Uterus (tissue), 4 donors: ENCODE data around the gene DLK2. TPM values are rescaled to one million over a fixed set of nuclear protein-coding genes. Genes with fewer than 3 reads are reported as not detected.
"Not testable (repeated sequence)": the region's sequence is repeated elsewhere in the genome, so short reads cannot be mapped to it uniquely, and the experiment has no call there.

Experiments used
- DNase-seq, 2 donors: peaks; one replicate each; pipeline ENCODE4 v3.0.0-alpha.2; 2019 to 2020
- H3K27ac ChIP-seq, 2 donors: fragments of 200-600 bp; sonication (generic); 1 replicate in 1 of 2; 2 replicates in 1 of 2; pipeline ENCODE4 v1.5.1; 2016 to 2018
- H3K27me3 ChIP-seq, 2 donors: fragments of 200-600 bp; sonication (generic); one replicate each; pipeline ENCODE4 v1.5.1; 2018 to 2019; ENCODE audit warnings: control low read depth in 1 of 2
- H3K36me3 ChIP-seq, 2 donors: fragments of 200-600 bp; sonication (generic); one replicate each; pipeline ENCODE4 v1.5.1; 2019; ENCODE audit warnings: control low read depth in 1 of 2
- H3K4me1 ChIP-seq, 2 donors: fragments of 200-600 bp; sonication (generic); one replicate each; pipeline ENCODE4 v1.5.1; 2018 to 2019; ENCODE audit warnings: control low read depth in 1 of 2
- H3K4me3 ChIP-seq, 2 donors: fragments of 200-600 bp; sonication (generic); 1 replicate in 1 of 2; 2 replicates in 1 of 2; pipeline ENCODE4 v1.5.1; 2018 to 2019; ENCODE audit warnings: mild to moderate bottlenecking in 1 of 2
- H3K9me3 ChIP-seq, 2 donors: fragments of 200-600 bp; sonication (generic); one replicate each; pipeline ENCODE4 v1.5.1; 2019; ENCODE audit warnings: control low read depth in 1 of 2
- CTCF ChIP-seq, 4 experiments: fragments of 200-600 bp in 2 of 4; fragments of 450-650 bp in 2 of 4; sonication (generic) in 2 of 4; IDR thresholded peaks; one replicate each; pipeline ENCODE4 v1.5.1; 2016 to 2019; ENCODE audit warnings: antibody characterized with exemption in 4 of 4, mild to moderate bottlenecking in 2 of 4, moderate library complexity in 1 of 4
- POLR2A ChIP-seq, 2 donors: fragments of 450-650 bp; IDR thresholded peaks; one replicate each; pipeline ENCODE4 v1.6.1; 2016; ENCODE audit warnings: antibody characterized with exemption in 2 of 2, mild to moderate bottlenecking in 1 of 2, moderate library complexity in 1 of 2
- intact Hi-C: fragments of 100-400 bp; cut with DNase I; formaldehyde crosslinking; loops from one replicate; pipeline ENCODE4 v1.15.1; 2023; ENCODE audit warnings: low total_unique reads
- total RNA-seq, 4 donors: library from RNA; depleted of rRNA in 3 of 4; stranded (reverse); fragments of >200 nt in 3 of 4; gene quantifications; one replicate each; pipeline versions ENCODE4 v1.1.0 to v1.2.4, GENCODE V29; 2014 to 2023
- donor health status: DM: yes; HTN: yes; CAD: no.

DLK2 gene
- total RNA-seq, 4 donors from 2014 or later: 1.9 to 3.3 TPM; not detected in 2

- H3K9me3 ChIP-seq: no peaks in the 10 kb centered on the region
- intact Hi-C loops: no loop called here
- no peak for DNase-seq
- no peak for TF ChIP-seq CTCF (IDR thresholded peaks at IDR 0.05)
- no peak for TF ChIP-seq POLR2A (IDR thresholded peaks at IDR 0.05)
- H3K36me3 ChIP-seq: no peaks in the 10 kb centered on the region
- H3K27me3 ChIP-seq: peaks cover 0 to 12% of the 10 kb centered on the region in 2 donors
- no peak overlapping the region for H3K4me3 ChIP-seq
- no peak overlapping the region for H3K27ac ChIP-seq
- no peaks in the 10 kb centered on the region for H3K4me1 ChIP-seq
Observed at GRCh38 chr6:43464337-43464736, 9.0 kb upstream of the DLK2 start.

- DNase-seq: no peak
- Histone ChIP-seq H3K27me3 (peaks cover 0 to 28% of the 10 kb centered on the region in 2 donors), H3K27ac (no peak overlapping the region), H3K4me1 (no peaks in the 10 kb centered on the region), H3K36me3 (no peaks in the 10 kb centered on the region), H3K4me3 (no peak overlapping the region), H3K9me3 (no peaks in the 10 kb centered on the region)
- no peak for TF ChIP-seq POLR2A (IDR thresholded peaks at IDR 0.05)
- TF ChIP-seq CTCF (IDR thresholded peaks at IDR 0.05): no peak
- intact Hi-C loops: no loop called here
Observed at GRCh38 chr6:43461936-43462335, 6.6 kb upstream of the DLK2 start.

DNA sequence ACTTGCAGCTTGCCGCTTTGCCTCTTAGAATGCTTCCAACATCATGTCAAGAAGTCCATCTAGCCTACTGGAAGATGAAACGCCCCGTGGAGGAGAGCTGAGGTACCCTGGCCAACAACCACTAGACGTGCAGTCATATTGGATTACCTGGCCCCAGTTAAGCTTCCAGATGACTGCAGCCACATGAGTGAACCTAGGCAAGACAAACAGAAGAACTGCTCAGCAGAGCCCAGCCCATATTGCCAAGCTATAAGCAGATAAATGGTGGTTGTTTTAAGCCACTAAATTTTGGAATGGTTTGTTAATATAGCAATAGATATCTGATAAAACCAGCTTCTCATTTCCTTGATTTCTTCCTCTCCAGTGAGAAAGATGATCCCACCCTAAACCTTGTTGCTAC lies 4.7 kb upstream of the DLK2 start:
- H3K9me3 ChIP-seq: no peaks in the 10 kb centered on the region
- no peak for DNase-seq
- H3K4me3 ChIP-seq: no peak overlapping the region
- peaks cover 0 to 6% of the 10 kb centered on the region in 2 donors for H3K4me1 ChIP-seq
- H3K36me3 ChIP-seq: no peaks in the 10 kb centered on the region
- H3K27ac ChIP-seq: no peak overlapping the region
- no peak for TF ChIP-seq POLR2A (IDR thresholded peaks at IDR 0.05)
- no peak for TF ChIP-seq CTCF (IDR thresholded peaks at IDR 0.05)
- intact Hi-C loops: no loop called here
- H3K27me3 ChIP-seq: peaks cover 4 to 38% of the 10 kb centered on the region in 2 donors

- DNase-seq: no peak
- H3K27me3 ChIP-seq: peaks cover 4 to 38% of the 10 kb centered on the region in 2 donors
- H3K4me1 ChIP-seq: peaks cover 0 to 6% of the 10 kb centered on the region in 2 donors
- TF ChIP-seq CTCF (IDR thresholded peaks at IDR 0.05): no peak
- no peak for TF ChIP-seq POLR2A (IDR thresholded peaks at IDR 0.05)
- H3K27ac ChIP-seq: no peak overlapping the region
- no peaks in the 10 kb centered on the region for H3K36me3 ChIP-seq
- intact Hi-C loops: no loop called here
- H3K9me3 ChIP-seq: peaks cover 0 to 4% of the 10 kb centered on the region in 2 donors
- no peak overlapping the region for H3K4me3 ChIP-seq
Observed at GRCh38 chr6:43459535-43459934, 4.2 kb upstream of the DLK2 start.

DNA sequence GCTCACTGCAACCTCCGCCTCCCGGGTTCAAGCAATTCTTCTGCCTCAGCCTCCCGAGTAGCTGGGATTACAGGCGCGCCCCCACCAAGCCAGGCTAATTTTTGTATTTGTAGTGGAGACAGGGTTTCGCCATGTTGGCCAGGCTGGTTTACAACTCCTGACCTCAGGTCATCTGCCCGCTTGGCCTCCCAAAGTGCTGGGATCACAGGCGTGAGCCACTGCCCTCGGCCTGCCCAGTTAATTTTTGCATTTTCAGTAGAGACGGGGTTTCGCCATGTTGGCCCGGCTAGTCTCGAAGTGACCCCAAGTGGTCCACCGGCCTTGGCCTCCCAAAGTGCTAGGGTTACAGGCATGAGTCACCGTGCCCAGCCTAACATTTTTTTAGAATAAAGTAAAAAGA lies 2.8 kb upstream of the DLK2 start:
- H3K27ac ChIP-seq, DNase-seq, H3K4me1 ChIP-seq, H3K9me3 ChIP-seq, intact Hi-C loops, H3K36me3 ChIP-seq, H3K4me3 ChIP-seq: not testable (repeated sequence)
- peaks cover 4 to 38% of the 10 kb centered on the region in 2 donors for H3K27me3 ChIP-seq

- TF ChIP-seq POLR2A (IDR thresholded peaks at IDR 0.05) (no peak), CTCF (IDR thresholded peaks at IDR 0.05) (no peak)
- Histone ChIP-seq H3K36me3 (no peaks in the 10 kb centered on the region), H3K4me3 (no peak overlapping the region), H3K27ac (no peak overlapping the region), H3K4me1 (peaks cover 0 to 6% of the 10 kb centered on the region in 2 donors), H3K27me3 (peaks cover 4 to 38% of the 10 kb centered on the region in 2 donors), H3K9me3 (peaks cover 0 to 4% of the 10 kb centered on the region in 2 donors)
- DNase-seq: no peak
- intact Hi-C loops: no loop called here
Observed at GRCh38 chr6:43457643-43458042, 2.3 kb upstream of the DLK2 start.
